Stimulated activated CD4-positive, alpha-beta T cell treated with anti-CD3 and anti-CD28 coated beads, Interleukin-1b, Interleukin-23, amount 100 ng/mL, for 24 hours (primary cell): ENCODE results near the gene BRD7.

Source experiments
- DNase-seq, 4 experiments: peaks; one replicate each; pipeline ENCODE4 v3.0.0-alpha.2; 2020; ENCODE audit warnings: low read depth in 4 of 4, low spot score in 1 of 4

BRD7 gene

DNA sequence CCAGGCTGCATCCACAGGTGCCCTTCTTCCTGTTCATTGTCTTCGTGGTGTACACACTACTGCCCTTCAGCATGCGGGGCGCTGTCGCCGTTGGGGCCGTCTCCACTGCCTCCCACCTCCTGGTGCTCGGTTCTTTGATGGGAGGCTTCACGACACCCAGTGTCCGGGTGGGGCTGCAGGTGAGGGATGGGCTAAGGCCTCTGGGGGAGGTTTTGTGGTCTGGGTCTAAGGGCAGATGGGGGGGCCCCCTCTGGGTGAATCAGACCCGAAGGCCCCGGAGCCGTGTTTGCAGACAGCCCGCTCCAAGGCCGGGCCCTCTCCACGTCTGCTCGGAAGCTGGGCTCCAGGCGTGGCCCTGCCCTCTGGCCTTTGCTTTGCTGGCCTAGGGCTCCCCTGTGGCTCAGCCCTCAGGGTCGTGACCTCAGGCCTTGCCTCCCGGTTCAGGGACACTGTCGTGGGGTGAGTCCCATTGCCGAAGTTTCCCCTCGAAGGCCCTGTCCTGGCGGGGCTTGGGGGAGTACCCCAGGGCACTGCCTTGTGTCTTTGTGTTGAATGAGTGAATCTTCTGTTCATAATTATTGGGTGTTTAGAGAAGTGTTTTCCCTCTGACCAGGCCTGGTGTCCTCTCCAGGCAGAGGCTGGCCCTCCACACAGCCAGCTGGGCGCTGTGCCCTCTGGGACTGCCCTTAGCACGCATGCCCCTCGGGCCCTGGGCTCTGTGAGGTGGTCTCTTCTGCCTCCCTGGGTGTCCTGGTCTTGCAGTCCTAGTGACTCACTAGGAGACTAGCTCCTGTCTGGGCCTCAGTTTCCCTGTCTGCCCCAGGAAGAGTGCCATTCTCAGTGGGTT, 76.8 kb downstream of the BRD7 start:
- DNase-seq: no peak

- no peak for DNase-seq
These were observed 77.9 kb downstream of the BRD7 start for GRCh38 chr16:50290856-50291255.

GRCh38 chr16:50289950-50290764, 78.6 kb downstream of the BRD7 start:
- no peak for DNase-seq

GRCh38 chr16:50288920-50289319, 79.9 kb downstream of the BRD7 start:
- no peak for DNase-seq

DNA sequence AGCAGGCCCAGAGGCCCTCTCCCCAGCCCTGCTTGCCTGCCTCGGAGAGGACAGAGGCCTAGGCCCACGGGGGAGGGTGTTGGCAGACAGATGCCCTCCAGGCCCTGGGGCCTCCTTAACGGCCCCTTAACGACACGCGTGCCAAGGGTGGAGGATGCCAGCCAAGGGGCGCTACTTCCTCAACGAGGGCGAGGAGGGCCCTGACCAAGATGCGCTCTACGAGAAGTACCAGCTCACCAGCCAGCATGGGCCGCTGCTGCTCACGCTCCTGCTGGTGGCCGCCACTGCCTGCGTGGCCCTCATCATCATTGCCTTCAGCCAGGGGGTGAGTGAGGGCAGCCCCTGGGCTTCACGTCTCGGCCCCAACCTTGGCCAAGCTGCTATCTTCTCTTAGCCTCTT, 80.8 kb downstream of the BRD7 start:
- no peak for DNase-seq

- DNase-seq: no peak
These were observed 82.1 kb downstream of the BRD7 start for GRCh38 chr16:50286681-50287080.

- DNase-seq: no peak
These were observed 83.3 kb downstream of the BRD7 start for GRCh38 chr16:50285406-50286003.

- DNase-seq: no peak
These were observed 84.5 kb downstream of the BRD7 start for GRCh38 chr16:50284131-50284911.

DNA sequence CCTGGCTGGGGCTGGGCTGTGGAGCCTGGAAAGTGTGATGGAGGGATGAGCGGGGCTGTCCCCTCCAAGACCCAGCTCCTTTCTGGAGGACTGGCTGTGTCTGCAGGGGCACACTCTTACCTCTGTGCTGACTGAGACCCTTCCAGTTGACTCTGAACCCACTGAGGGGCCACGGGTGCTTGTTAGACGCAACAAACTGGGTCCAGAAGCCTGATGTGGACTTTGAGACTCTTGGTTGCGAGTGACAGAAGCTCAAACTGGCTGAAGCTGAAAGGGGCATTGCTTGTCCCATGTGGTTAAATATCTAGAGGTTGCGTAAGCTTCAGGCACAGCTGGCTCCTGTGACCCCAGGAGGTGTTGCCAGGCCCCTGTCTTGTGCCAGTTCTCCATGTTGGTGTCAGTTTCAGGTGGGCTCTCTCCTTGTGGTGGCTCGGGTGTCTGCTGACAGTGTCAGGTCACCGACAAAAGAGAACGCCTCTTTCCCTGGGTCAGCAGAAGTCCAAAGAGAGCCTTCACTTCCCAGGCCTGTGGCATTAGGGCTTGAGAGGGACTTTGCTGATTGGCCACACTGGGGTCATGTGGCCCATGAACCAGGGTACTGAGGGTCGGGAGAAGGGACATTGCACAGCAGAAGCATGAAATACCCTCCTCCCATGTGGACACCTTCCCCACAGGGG, 85.7 kb downstream of the BRD7 start:
- no peak for DNase-seq

DNA sequence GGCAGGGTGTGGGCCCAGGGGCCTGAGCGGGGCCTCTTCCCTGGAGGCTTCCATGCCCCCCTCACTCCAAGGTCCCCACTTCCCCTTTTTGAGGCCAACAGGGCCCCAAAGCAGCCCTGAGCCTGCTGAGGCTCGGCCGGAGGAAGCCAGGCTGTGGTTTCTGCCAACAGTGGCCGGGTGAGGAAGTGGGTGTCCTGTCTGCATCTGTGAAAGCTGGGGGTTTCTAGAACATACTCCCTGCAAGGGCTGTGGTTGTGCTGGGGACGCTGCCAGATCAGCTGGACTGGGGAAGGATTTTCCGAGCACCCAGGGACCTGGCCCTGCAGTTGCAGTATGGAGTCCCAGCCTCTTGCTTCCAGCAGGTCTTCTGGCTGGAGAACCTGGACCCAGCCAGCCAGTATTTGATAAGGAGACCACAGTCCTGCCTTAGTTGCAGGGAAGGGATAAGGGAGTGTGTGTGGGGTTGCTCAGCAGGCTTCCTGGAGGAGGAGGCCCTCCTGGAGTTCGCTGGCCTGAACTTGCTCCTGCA, 86.7 kb downstream of the BRD7 start:
- DNase-seq: no peak

DNA sequence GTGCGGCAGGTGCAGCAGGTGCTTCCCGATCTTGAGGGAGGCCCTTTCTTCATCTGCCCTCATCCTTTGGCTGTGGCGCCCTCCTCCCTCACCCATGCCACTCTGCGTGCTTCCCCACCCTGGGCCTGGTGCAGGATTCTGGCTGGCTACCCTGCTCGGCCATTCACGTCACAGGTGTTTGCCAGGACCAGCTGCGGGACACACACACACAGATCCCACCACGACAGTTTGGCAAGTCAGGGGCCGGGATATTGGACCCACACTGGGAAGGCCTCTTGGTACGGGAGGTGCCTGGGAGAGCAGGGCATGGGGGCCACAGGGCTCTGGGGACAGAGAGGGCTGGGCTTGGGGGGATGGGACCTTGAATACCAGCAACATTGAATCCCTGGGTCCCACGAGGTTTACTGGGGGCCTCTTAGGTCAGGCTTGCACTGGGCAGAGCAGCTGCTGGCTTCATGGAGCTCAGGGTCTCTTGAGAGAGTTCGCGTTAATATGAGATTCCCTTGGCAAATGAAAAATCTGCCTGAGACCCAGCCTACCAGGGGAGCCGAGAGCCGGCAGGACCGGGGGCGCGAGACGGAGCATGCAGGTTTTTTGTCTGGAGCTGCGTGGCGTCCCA, 87.3 kb downstream of the BRD7 start:
- no peak for DNase-seq

- DNase-seq: no peak
These were observed 87.9 kb downstream of the BRD7 start for GRCh38 chr16:50280932-50281331.

- no peak for DNase-seq
These were observed 89.3 kb downstream of the BRD7 start for GRCh38 chr16:50279504-50279865.

DNA sequence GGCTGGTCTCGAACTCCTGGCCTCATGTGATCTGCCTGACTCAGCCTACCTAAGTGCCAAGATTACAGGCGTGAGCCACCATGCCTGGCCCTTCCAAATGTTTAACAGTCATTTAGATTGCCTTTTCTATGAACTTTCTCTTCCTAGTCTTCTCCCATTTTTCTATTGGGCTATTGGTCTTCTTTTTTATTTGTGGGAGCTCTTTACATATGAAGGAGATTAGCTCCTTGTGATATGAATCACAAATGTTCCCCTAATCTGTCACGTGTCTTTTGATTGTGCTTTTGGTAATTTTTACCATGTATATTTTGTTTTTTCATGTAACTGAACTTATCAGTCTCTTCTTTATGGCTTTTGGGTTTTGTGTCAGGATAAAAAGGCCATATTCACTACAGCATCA, 90.5 kb downstream of the BRD7 start:
- DNase-seq: no peak

DNA sequence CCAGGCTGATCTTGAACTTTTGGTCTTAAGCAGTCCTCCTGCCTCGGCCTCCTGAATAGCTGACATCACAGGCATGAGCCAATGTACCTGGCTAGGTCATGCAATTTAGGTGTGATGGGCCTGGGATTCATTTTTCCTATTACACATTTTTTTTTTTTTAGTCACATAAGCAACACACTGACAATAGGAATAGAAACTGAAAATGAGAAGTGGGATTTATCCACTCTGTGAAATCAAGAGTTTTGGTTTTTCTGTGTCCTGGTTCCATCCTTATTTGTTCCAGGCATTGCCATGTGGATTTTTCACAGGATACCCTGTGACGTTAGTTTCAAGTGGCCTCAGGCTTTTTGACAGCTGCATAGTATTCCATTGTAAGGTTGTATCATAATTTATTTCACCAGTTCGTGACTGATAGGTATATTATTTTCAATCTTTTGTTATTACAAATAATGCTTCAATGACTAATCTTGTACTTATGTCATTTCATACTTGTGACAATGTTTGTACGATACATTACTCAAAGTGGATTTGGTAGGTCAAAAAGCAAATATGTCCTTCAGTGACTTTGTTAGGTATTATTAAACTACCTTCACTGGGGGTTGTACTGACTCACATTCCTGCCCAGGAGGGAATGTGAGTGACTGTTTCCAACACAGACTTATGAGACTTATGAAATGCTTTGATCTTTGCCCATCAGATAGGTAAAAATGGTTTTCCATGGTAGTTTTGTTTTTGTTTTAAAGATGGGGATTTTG, 91.8 kb downstream of the BRD7 start:
- DNase-seq: no peak

GRCh38 chr16:50276326-50276640, 92.5 kb downstream of the BRD7 start:
- DNase-seq: no peak

GRCh38 chr16:50275428-50276325, 93.1 kb downstream of the BRD7 start:
- no peak for DNase-seq

- no peak for DNase-seq
These were observed 93.7 kb downstream of the BRD7 start for GRCh38 chr16:50275098-50275415.
